OCI-LY3 (cell line): Measurements from ENCODE around the gene BUB1.

ENCODE experiments used
- H2AFZ ChIP-seq: fragments of 200-600, 300-600 bp; shearing (Covaris generic); 2 replicates; pipeline ENCODE4 v1.6.0; 2014; ENCODE audit warnings: antibody characterized with exemption, low read depth, low read length
- H3K27ac ChIP-seq: fragments of 200-600, 300-600 bp; sonication (generic); 2 replicates; pipeline ENCODE4 v1.5.1; 2014; ENCODE audit warnings: mild to moderate bottlenecking, low read length, moderate library complexity, mixed read lengths
- H3K27me3 ChIP-seq: fragments of 200-600, 300-600 bp; sonication (generic); 2 replicates; pipeline ENCODE4 v1.6.1; 2014; ENCODE audit warnings: low read depth, low read length, mixed read lengths
- H3K36me3 ChIP-seq: fragments of 200-600, 300-600 bp; sonication (generic); replicated peaks from 2 replicates; pipeline ENCODE3; 2014; ENCODE audit warnings: low read depth, low read length, mixed read lengths
- H3K4me1 ChIP-seq: fragments of 300-600, 200-600 bp; sonication (generic); 2 replicates; pipeline ENCODE4 v1.6.1; 2014; ENCODE audit warnings: low read length, mixed read lengths
- H3K4me2 ChIP-seq: fragments of 200-600, 300-600 bp; sonication (generic); 2 replicates; pipeline ENCODE4 v1.6.1; 2014; ENCODE audit warnings: low read length, mixed read lengths
- H3K4me3 ChIP-seq: fragments of 300-600, 200-600 bp; sonication (generic); 2 replicates; pipeline ENCODE4 v1.5.1; 2014; ENCODE audit warnings: antibody characterized with exemption, mild to moderate bottlenecking, low read length, moderate library complexity
- H3K79me2 ChIP-seq: fragments of 300-600, 200-600 bp; shearing (Covaris generic); 2 replicates; pipeline ENCODE4 v1.6.1; 2014; ENCODE audit warnings: mild to moderate bottlenecking, low read length, mixed read lengths
- H3K9ac ChIP-seq: fragments of 300-600, 200-600 bp; shearing (Covaris generic); 2 replicates; pipeline ENCODE4 v1.6.0; 2014; ENCODE audit warnings: mild to moderate bottlenecking, low read length, moderate library complexity
- H3K9me3 ChIP-seq: fragments of 200-600, 300-600 bp; shearing (Covaris generic); 2 replicates; pipeline ENCODE4 v1.6.1; 2014; ENCODE audit warnings: low read length, mixed read lengths; ENCODE audit not compliant: insufficient read depth
- H4K20me1 ChIP-seq: fragments of 200-600, 300-600 bp; sonication (generic); 2 replicates; pipeline ENCODE4 v1.6.1; 2016; ENCODE audit warnings: low read length, mixed read lengths; ENCODE audit not compliant: insufficient read depth
- CTCF ChIP-seq: fragments of 200-600, 300-600 bp; sonication (generic); IDR thresholded peaks from 2 replicates; pipeline ENCODE4 v1.5.1; 2014; ENCODE audit warnings: antibody characterized with exemption, low read length, low read depth
- EZH2phosphoT487 ChIP-seq: fragments of 200-600 bp; shearing (Covaris generic); IDR thresholded peaks from 2 replicates; pipeline ENCODE4 v1.6.1; 2018; ENCODE audit warnings: antibody characterized with exemption, mixed run types, low read depth

BUB1 gene

DNA sequence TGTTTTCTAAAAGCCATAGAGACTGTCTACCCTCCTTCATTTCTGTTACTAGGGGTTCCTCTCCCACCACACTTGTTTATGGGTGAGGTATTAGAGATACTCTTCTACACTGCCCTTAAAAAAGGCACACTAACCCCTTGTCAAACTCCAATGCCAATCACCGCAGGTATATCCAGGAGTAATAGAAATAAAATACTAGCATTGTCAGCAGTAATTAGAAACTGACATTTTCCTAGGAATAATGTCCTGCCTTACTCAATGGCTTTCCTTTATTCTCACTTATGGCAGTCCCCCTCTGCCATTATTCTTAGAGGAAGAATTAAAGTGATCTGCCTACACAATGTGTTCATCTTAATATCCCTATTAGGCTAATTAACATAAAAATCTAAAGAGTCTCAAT lies 5.0 kb upstream of the BUB1 start:
- H3K4me3 ChIP-seq, result no peak overlapping the region
- peaks cover under 1% of the 10 kb centered on the region; the same call in 1 of the 2 replicates for H3K79me2 ChIP-seq
- no peak overlapping the region for H2AFZ ChIP-seq
- no peak overlapping the region for H3K9ac ChIP-seq
- H3K36me3 ChIP-seq, result no peaks in the 10 kb centered on the region
- H3K4me1 ChIP-seq, result peaks cover 7% of the 10 kb centered on the region
- no peak overlapping the region for H3K27ac ChIP-seq
- no peak overlapping the region for H3K4me2 ChIP-seq
- H3K9me3 ChIP-seq, result 0 out of 2 replicates have a peak, but pooled peaks cover 4% of the 10 kb centered on the region
- TF ChIP-seq CTCF (no peak), EZH2phosphoT487 (no peak)
- no peaks in the 10 kb centered on the region for H4K20me1 ChIP-seq
- H3K27me3 ChIP-seq, result peaks cover 39% of the 10 kb centered on the region

- Histone ChIP-seq H2AFZ (no peak overlapping the region), H4K20me1 (no peaks in the 10 kb centered on the region), H3K79me2 (peaks cover 6% of the 10 kb centered on the region), H3K9me3 (no peaks in the 10 kb centered on the region), H3K4me1 (peaks cover 7% of the 10 kb centered on the region), H3K4me2 (no peak overlapping the region), H3K4me3 (no peak overlapping the region), H3K27me3 (peaks cover 39% of the 10 kb centered on the region), H3K9ac (no peak overlapping the region), H3K36me3 (no peaks in the 10 kb centered on the region), H3K27ac (no peak overlapping the region)
- TF ChIP-seq EZH2phosphoT487, result no peak
- no peak for TF ChIP-seq CTCF
Measured at GRCh38 chr2:110682267-110682666, 4.4 kb upstream of the BUB1 start.

- TF ChIP-seq CTCF (no peak), EZH2phosphoT487 (no peak)
- peaks cover 22% of the 10 kb centered on the region for H3K79me2 ChIP-seq
- no peak overlapping the region for H3K27ac ChIP-seq
- H3K27me3 ChIP-seq, result peaks cover 36% of the 10 kb centered on the region
- no peaks in the 10 kb centered on the region for H3K9me3 ChIP-seq
- 0 out of 2 replicates have a peak, but pooled peaks cover 6% of the 10 kb centered on the region for H4K20me1 ChIP-seq
- peaks cover 19% of the 10 kb centered on the region for H3K4me1 ChIP-seq
- no peak overlapping the region for H3K4me3 ChIP-seq
- H3K36me3 ChIP-seq, result peaks cover 5% of the 10 kb centered on the region
- no peak overlapping the region for H3K9ac ChIP-seq
- no peak overlapping the region for H3K4me2 ChIP-seq
- no peak overlapping the region for H2AFZ ChIP-seq
Measured at GRCh38 chr2:110680709-110681108, 2.8 kb upstream of the BUB1 start.

DNA sequence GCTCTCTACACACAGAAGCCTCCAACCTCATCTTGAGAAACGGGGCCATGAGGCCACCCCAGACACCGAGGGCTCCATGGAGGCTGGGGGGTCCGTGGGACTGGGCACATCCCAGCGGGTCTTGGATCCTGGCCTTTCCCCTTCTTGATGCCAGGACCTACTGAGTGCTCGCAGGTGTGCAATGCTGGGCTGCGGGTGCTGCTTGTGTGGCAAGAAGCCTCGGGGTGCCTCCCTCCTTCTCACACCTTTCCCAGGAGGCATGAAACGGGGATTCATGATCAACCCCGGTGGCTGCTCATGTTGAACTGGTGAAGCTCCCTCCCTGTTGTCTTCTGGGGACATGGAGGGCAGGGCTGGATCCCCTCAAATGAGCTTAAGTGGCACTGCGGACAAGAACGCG lies 2.0 kb upstream of the BUB1 start:
- Histone ChIP-seq H3K4me1 (peaks cover 27% of the 10 kb centered on the region), H3K36me3 (peaks cover 5% of the 10 kb centered on the region), H3K9ac (no peak overlapping the region), H3K27ac (no peak overlapping the region), H3K4me2 (no peak overlapping the region), H3K9me3 (no peaks in the 10 kb centered on the region), H3K27me3 (peaks cover 27% of the 10 kb centered on the region), H2AFZ (no peak overlapping the region), H3K4me3 (no peak overlapping the region), H3K79me2 (peaks cover 30% of the 10 kb centered on the region), H4K20me1 (peaks cover 7% of the 10 kb centered on the region; the same call in 1 of the 2 replicates)
- no peak for TF ChIP-seq CTCF
- no peak for TF ChIP-seq EZH2phosphoT487
